Heart left ventricle (tissue), 16 donors: ENCODE results near the gene PRDM11. TPM values are rescaled to one million over a fixed set of nuclear protein-coding genes. Genes with fewer than 3 reads are reported as not detected.

ENCODE experiments used
- ATAC-seq, 4 donors: fragments of 200-7000 bp; cut with Tn5 transposase; one replicate each; pipeline ENCODE4 v1.9.1; 2020 to 2022; ENCODE audit warnings: moderate library complexity in 4 of 4, mild to moderate bottlenecking in 3 of 4, moderate number of reproducible peaks in 1 of 4
- DNase-seq, 5 donors: peaks; one replicate each; pipeline ENCODE4 v3.0.0-alpha.2; 2020
- H3K27ac ChIP-seq, 12 donors: fragments of 200-600 bp; sonication (generic) in 4 of 12; one replicate each; pipeline versions ENCODE4 v1.5.0 to v1.8.0; 2016 to 2022; ENCODE audit warnings: mild to moderate bottlenecking in 2 of 12
- H3K27me3 ChIP-seq, 9 donors: fragments of 200-600 bp; sonication (generic) in 2 of 9; one replicate each; pipeline versions ENCODE4 v1.5.1 to v1.8.0; 2016 to 2022; ENCODE audit warnings: mild to moderate bottlenecking in 3 of 9
- H3K36me3 ChIP-seq, 9 donors: fragments of 200-600 bp; sonication (generic) in 2 of 9; one replicate each; pipeline versions ENCODE4 v1.5.0 to v1.8.0; 2018 to 2022; ENCODE audit warnings: mild to moderate bottlenecking in 2 of 9
- H3K4me1 ChIP-seq, 12 donors: fragments of 200-600 bp; sonication (generic) in 4 of 12; one replicate each; pipeline versions ENCODE4 v1.5.0 to v1.8.0; 2016 to 2022; ENCODE audit warnings: mild to moderate bottlenecking in 3 of 12
- H3K4me3 ChIP-seq, 12 donors: fragments of 200-600 bp; sonication (generic) in 4 of 12; one replicate each; pipeline versions ENCODE4 v1.5.0 to v1.8.0; 2017 to 2022; ENCODE audit warnings: mild to moderate bottlenecking in 9 of 12, moderate library complexity in 4 of 12
- H3K9me3 ChIP-seq, 12 donors: fragments of 200-600 bp; sonication (generic) in 4 of 12; one replicate each; pipeline versions ENCODE4 v1.5.0 to v1.8.0; 2016 to 2022; ENCODE audit warnings: mild to moderate bottlenecking in 1 of 12
- POLR2A ChIP-seq, 2 donors: fragments of 450-650 bp; IDR thresholded peaks; one replicate each; pipeline ENCODE4 v1.6.1; 2017; ENCODE audit warnings: antibody characterized with exemption in 2 of 2, mild to moderate bottlenecking in 2 of 2, moderate library complexity in 2 of 2
- WGBS, 4 donors: extraction: QIAGEN DNeasy Blood & Tissue Kit in 2 of 4; methylation state at CpG; one replicate each; pipeline versions ENCODE4 v1.1.5 to v1.1.7; 2013 to 2018; 5-methylcytosine and 5-hydroxymethylcytosine counted together
- intact Hi-C, 10 donors: fragments of 100-400 bp; cut with DNase I; formaldehyde crosslinking; loops; one replicate each; pipeline versions ENCODE4 v1.11.1 to v1.14.2; 2022
- polyA plus RNA-seq, 2 donors: library from polyadenylated mRNA; stranded (reverse); fragments of 200-250 nt; gene quantifications; one replicate each; pipeline ENCODE4 v1.2.3, GENCODE V29; 2013
- total RNA-seq, 9 donors: library from RNA; depleted of rRNA in 2 of 9; stranded (reverse); fragments of >200 nt in 2 of 9; fragmentation: NEBNext Ultra II Directional in 3 of 9; extraction: Animal tissue kit (Norgen Biotek cat#: 25700) in 3 of 9; gene quantifications; one replicate each; pipeline versions ENCODE4 v1.1.0 to v1.2.4, GENCODE V29; 2016 to 2023
- TF ChIP-seq, protein P1 (sequence below), 12 donors: fragments of 200-600 bp; sonication (generic) in 4 of 12; IDR thresholded peaks; one replicate each; pipeline versions ENCODE4 v1.5.0 to v1.8.0; 2018 to 2022; ENCODE audit warnings: antibody characterized with exemption in 12 of 12, mild to moderate bottlenecking in 5 of 12
- donor health status: ischemic (EF 13 %, LVEDD 7.1; RV severe dilation, severe dysfunction).
- donor health status: healthy with polysubstance abuse.
- donor health status: DM: no; HTN: yes; CAD: no.
- donor health status: DM: no; HTN: no; CAD: no.
- donor health status: ischemic (EF 25% LVEDD 6.9; RV normal size, moderate dysfunction).
- donor health status: ischemic (EF 25% LVEDD 5.7; RV mildly dilated, moderate dysfunction).
- donor health status: healthy.
- donor health status: DM: yes; HTN: yes; CAD: no.
- donor health status: ischemic (EF 35%, LVEDD 5.7; RV mildly dilated, moderate dysfunction).
- donor health status: nonischemic (EF 11% LVEDD 7.7; RV severe dilation, severe dysfunction).
- donor health status: DM: yes; HTN: yes; CAD: no.
- donor health status: PGD.
- donor health status: ischemic (EF 29% LVEDD 5.4; RV normal size, mild dysfunction).
- donor health status: nonischemic (EF 23%, LVEDD 6.1; RV moderate dilation, normal function).

The PRDM11 gene
- total and polyA plus RNA-seq, 11 donors = 4.5 to 29.6 (median 18.2) TPM

DNA sequence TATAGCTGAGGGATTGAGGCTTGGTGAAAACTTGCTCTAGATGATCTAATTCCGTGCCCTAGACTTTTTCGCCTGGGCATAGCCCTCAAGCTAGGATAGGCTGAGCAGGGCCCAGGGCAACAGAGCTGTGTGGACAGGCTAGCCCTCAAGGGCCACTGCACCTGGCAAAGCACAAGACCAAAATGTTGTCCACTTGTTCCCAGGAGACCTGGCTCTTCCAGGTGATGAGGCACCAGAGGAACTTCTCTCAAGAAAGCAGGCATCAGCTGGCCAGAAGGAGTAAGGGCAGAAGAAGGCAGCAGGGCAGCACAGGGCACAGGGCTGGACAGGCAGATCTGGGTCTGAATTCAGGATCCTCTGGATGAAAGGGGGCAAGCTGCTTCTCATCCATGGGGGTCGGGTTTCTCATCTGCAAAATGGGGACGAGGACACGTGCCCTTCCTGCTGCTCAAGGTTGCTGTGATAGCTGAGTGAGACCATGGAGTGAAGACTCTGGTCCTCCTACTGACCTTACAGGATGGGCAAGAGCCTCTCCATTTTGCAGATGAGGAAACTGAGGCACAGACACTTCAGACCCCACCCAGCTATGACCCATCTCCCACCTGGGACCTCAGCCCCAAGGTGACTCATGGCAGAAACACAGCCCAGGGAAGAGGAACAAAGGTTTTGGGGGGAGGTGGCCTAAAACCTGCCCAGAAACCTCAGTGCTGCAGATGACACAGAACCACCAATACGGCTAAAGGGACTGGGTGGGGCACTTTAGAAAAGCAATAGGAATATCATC lies 42.2 kb upstream of the PRDM11 start:
- Histone ChIP-seq H3K4me1 (peaks cover 0 to 25% (median 10%) of the 10 kb centered on the region in 12 donors), H3K27me3 (peaks cover 0 to 9% (median 0%) of the 10 kb centered on the region in 9 donors), H3K27ac (no peak overlapping the region), H3K9me3 (no peaks in the 10 kb centered on the region), H3K36me3 (no peaks in the 10 kb centered on the region), H3K4me3 (no peak overlapping the region)
- ATAC-seq (no peak), DNase-seq (peak in 1 of 5 donors; percentile 11)
- WGBS, 4 donors = 79 to 84% (median 81%) methylated on average over 6 of the region's 6 CpGs
- intact Hi-C loops = loop anchor here in 9 of 10 donors (2.0 to 10.0 kb wide), 8 partner anchors 152 to 539 kb away; partner anchors contain the start of genes CD82 (in 3 of the 9), TP53I11 (in 1 of the 9) and TSPAN18 (in 1 of the 9)
- no peak for TF ChIP-seq POLR2A (IDR thresholded peaks at IDR 0.05)
- TF ChIP-seq, protein P1, sequence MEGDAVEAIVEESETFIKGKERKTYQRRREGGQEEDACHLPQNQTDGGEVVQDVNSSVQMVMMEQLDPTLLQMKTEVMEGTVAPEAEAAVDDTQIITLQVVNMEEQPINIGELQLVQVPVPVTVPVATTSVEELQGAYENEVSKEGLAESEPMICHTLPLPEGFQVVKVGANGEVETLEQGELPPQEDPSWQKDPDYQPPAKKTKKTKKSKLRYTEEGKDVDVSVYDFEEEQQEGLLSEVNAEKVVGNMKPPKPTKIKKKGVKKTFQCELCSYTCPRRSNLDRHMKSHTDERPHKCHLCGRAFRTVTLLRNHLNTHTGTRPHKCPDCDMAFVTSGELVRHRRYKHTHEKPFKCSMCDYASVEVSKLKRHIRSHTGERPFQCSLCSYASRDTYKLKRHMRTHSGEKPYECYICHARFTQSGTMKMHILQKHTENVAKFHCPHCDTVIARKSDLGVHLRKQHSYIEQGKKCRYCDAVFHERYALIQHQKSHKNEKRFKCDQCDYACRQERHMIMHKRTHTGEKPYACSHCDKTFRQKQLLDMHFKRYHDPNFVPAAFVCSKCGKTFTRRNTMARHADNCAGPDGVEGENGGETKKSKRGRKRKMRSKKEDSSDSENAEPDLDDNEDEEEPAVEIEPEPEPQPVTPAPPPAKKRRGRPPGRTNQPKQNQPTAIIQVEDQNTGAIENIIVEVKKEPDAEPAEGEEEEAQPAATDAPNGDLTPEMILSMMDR (IDR thresholded peaks at IDR 0.05) = no peak

GRCh38 chr11:45104790-45105084 lies 41.7 kb upstream of the PRDM11 start:
- no peak for ATAC-seq
- H3K4me1 ChIP-seq = peaks cover 0 to 25% (median 10%) of the 10 kb centered on the region in 12 donors
- no peaks in the 10 kb centered on the region for H3K9me3 ChIP-seq
- TF ChIP-seq, protein P1 (IDR thresholded peaks at IDR 0.05) = no peak
- no peak for TF ChIP-seq POLR2A (IDR thresholded peaks at IDR 0.05)
- WGBS, 4 donors = 82 to 88% (median 86%) methylated on average over 4 of the region's 4 CpGs
- intact Hi-C loops = loop anchor here in 9 of 10 donors (1.0 to 10.0 kb wide), 11 partner anchors 152 to 540 kb away; partner anchors contain the start of genes CD82 (in 3 of the 9), TP53I11 (in 1 of the 9) and TSPAN18 (in 1 of the 9)
- peaks cover 0 to 9% (median 0%) of the 10 kb centered on the region in 9 donors for H3K27me3 ChIP-seq
- no peak for DNase-seq
- H3K36me3 ChIP-seq = no peaks in the 10 kb centered on the region
- no peak overlapping the region for H3K27ac ChIP-seq
- no peak overlapping the region for H3K4me3 ChIP-seq

DNA sequence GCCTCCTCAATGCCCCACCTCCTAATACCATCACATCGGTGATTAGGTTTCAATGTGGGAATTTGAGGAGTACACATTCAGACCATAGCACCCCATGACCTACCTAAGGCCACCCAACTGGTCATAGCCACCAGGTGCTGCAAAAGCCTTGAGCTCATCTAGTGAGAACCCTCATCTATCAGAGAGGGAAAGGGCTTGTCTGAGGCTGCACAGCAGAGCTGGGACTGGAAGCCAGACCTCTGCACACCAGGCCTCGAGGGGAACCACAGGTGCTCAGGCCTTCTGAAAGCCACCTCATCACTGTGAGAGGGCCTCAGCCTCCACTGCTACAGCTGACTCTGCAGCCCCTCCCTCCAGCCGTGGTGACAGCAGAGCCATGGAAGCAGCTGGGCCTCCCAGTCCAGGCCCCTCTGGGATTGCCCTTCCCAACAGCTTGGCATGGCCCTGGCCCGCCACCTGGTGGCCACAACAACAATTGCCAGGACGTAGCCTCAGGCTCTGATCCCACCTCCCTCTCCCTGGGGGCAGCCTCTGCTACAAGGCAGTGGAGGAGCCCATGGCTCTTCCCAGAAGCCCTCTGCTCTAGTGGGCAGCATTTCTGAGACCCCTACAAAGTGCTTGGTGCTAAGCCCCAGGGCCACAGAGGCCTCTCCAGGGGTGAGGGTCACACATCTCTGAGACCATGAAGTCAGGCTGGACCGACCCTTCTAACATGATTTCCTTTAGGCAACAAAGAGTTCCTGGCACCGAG lies 41.0 kb upstream of the PRDM11 start:
- Histone ChIP-seq H3K27ac (no peak overlapping the region), H3K27me3 (peaks cover 0 to 9% (median 0%) of the 10 kb centered on the region in 9 donors), H3K4me1 (peaks cover 0 to 25% (median 10%) of the 10 kb centered on the region in 12 donors), H3K9me3 (no peaks in the 10 kb centered on the region), H3K36me3 (no peaks in the 10 kb centered on the region), H3K4me3 (no peak overlapping the region)
- ATAC-seq (peak; percentile 67 to 89 (median 80)), DNase-seq (peak; percentile 78 to 90 (median 86))
- intact Hi-C loops = loop anchor here in 9 of 10 donors (1.0 to 10.0 kb wide), 10 partner anchors 169 to 541 kb away; partner anchors contain the start of genes CD82 (in 3 of the 9) and TSPAN18 (in 1 of the 9)
- TF ChIP-seq, protein P1 (IDR thresholded peaks at IDR 0.05) = peak; percentile 87 to 97 (median 93)
- TF ChIP-seq POLR2A (IDR thresholded peaks at IDR 0.05) = no peak
- 34 to 48% (median 41%) methylated on average over 4 to 7 of the region's 7 CpGs for WGBS, 4 donors
